ENCODE data around the gene ZNF580.

ZNF580 gene

DNA sequence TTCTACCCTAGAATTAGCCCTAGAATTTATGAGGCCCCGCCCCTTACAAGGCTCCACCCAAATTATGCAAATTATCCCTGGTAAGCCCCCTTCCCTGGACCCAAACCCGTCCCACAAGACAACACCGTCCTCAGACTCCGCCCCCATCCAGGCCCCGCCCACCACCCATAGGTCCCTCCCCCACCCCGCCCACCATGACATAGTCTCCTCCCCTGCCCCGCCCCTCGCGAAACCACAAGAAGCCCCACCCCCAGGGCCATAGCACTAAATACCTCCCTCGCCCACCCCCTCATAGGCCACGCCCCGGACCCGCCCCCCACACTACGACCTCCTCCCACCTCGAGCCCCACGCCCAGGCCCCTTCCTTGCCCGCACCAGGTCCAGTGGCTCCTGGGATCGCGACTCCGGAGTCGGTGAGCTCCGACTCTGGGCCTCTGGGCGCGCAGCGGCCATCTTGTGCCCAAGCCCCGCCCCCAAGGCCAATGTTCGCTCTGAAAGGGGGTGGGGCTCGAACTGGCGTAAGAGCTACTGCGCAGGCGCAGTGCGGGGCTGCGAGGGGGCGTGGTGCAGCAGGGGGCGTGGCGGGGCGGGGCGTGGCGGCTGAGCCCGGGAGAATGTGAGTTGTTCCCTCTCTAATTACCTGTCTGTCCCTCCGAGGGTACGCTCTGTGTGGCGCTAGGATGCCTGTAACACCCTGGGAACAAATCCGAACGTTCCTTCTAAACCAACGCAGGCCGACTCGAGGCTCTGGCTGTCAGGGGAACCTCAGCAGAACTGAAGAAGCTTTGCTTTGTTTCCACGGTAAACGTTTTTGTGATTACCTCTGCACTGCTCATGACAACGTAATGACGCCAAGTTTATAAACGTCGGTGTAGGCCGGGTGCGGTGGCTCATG is 16.4 kb upstream of the ZNF580 start, which contains the start of gene ZNF784:
ZNF784 (minus strand) TSS at position 458 of the 895 bp plus-strand sequence; CDS start at position 453, 5 bp downstream.
- DNase-seq, result peak; percentile 97

- DNase-seq, result no peak
Observed at GRCh38 chr19:55625004-55625326, 15.8 kb upstream of the ZNF580 start.

DNA sequence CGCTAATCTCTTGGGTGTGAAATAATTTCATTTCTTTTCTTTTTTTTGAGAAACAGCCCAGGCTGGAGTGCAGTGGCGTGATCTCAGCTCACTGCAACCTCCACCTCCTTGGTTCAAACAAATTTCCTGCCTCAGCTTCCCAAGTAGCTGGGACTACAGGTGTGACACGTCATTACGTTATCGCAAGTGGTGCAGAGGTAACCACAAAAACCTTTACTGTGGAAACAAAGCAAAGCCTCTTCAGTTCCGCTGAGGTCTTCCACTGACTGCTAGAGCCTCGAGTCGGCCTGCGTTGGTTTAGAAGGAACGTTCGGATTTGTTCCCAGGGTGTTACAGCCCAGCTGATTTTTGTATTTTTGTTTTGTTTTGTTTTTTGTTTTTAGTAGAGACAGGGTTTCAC is 14.5 kb upstream of the ZNF580 start:
- no peak for DNase-seq

DNA sequence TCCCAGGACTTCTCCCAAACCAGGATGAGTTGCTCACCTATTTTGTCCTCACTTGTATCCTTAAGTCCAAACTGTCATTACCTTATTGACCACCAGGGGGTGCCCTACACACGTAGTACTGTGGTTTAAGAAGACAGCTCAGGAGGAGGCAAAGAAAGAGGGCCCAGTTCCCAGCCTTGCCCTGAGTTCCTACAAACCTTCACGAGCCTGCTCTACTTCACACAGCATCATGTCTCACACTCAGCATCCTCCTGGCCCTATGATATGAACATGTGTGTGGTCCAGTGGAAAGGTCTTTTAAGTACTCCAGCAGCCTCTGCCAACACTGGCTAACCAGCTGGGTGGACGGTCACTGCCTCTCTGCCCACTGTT is 8.4 kb upstream of the ZNF580 start:
- peak; percentile 87 for DNase-seq

GRCh38 chr19:55633861-55634260 is 6.9 kb upstream of the ZNF580 start:
- no peak for DNase-seq

DNA sequence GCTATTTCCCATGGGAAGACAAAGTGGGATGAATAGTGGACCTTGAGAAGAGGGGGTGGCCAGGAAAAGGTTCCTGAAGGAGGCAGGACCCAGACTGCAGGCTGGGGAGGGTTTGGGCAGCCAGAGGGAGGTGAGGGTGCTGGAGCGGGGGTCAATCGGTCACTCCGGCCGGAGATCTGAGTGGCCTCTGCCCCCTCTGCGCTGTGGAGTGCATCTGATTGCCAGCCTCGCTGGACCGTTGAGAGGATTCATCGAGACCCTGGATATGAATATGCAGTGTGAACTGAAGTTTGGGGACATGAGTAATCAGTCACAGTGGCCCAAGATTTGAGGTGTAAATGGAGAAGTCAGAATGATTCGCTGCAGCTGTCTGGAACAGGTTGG is 5.5 kb upstream of the ZNF580 start:
- DNase-seq, result no peak

- DNase-seq, result no peak
Observed at GRCh38 chr19:55635856-55636440, 4.9 kb upstream of the ZNF580 start.

GRCh38 chr19:55636723-55637122 is 4.1 kb upstream of the ZNF580 start:
- no peak for DNase-seq

- DNase-seq, result no peak
Observed at GRCh38 chr19:55637534-55637933, 3.3 kb upstream of the ZNF580 start.

- DNase-seq, result no peak
Observed at GRCh38 chr19:55638864-55639359, 1.9 kb upstream of the ZNF580 start.

DNA sequence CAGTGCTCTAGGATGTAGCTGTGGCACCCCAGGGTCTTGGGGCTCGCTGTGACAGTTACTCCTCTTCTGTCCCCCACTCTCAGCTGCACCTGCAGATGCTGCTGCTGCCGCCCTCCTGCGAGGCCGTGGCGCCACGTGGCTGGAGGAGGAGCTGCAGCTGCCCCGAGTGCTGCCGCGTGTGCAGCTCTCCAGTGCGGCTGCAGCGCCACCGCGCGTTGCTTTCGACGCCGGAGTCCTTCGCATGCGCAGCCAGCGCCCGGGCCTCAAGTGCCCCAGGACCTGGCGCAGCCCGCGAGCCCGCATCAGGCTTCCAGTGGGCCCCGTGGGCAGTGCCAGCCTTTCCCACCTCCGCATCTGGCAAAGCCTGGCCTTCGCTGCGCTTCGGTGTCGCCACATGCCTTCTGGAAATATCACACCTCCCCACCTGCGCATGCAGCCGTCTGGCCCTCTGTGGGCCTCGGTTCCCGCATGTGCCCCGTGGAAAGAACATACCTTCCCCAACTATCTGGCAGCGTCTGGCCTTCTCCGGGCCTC is 692 bp upstream of the ZNF580 start:
- peak; percentile 73 for DNase-seq

DNA sequence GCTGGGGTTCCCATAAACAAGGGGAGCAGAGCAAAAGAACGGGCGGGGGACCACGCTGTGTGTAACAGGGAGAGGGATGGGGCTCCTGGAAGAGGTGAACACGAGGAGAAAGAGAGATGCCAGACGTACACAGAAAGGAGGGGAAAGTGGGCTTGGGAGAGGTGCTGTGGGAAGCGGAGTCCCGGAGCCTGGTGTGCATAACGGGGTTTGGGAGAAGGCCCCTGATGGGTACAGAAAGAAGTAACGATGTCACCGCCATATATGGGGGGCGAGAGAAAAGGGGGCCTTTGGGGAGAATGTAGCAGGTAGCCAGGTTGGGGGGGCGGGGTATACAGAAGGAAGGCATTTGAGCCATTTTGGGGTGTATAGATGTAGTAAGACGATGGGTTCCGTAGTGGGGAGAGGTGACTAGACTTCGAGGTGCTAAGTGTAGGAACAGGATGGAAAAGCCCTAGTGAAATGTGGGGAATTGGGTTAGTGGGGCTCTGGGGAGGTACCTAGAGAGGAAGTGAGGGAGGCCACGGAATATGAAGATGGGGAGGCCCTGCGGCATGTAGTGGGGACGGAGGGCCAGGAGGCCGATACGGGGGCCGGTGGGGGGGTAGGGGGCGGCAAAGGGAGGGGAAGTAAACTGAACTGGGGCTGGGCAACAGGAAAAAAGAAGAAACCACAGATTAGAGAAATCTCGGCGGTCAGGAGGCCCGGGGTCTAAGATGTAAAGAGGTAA is 787 bp downstream of the ZNF580 start:
- DNase-seq, result no peak

DNA sequence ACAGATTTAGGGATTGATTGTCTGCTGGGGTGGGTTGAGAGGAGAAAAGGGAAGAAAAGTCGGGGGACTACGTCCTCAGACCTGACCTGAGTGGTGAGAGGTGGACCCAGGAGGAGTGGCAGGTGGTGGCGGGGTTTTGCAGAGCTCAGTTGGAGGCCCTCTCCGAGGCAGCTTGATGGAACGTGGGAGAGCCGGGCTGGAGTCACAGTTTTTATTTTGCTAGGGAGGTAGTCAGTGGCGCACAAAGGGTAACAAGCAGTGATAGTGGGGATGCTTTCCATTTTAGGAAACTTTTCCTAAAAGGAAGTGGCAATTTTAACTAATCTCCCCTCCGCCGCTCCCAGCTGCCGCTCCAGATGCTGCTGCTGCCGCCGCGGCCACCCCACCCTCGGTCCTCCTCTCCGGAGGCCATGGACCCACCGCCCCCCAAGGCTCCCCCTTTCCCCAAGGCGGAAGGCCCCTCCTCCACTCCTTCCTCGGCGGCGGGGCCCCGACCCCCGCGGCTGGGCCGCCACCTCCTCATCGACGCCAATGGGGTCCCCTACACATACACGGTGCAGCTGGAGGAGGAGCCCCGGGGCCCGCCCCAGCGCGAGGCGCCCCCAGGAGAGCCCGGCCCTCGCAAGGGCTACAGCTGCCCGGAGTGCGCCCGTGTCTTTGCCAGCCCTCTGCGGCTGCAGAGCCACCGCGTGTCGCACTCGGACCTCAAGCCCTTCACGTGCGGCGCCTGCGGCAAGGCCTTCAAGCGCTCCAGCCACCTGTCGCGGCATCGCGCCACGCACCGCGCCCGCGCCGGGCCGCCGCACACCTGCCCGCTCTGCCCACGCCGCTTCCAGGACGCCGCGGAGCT is 1.6 kb downstream of the ZNF580 start:
- DNase-seq, result no peak

GRCh38 chr19:55643003-55643886 is 2.4 kb downstream of the ZNF580 start, which contains the start of gene ZNF581:
TSS of gene ZNF581 (plus strand) at chr19:55643649. CDS start at chr19:55644572, 923 bp downstream.
- peak; percentile 88 for DNase-seq

DNA sequence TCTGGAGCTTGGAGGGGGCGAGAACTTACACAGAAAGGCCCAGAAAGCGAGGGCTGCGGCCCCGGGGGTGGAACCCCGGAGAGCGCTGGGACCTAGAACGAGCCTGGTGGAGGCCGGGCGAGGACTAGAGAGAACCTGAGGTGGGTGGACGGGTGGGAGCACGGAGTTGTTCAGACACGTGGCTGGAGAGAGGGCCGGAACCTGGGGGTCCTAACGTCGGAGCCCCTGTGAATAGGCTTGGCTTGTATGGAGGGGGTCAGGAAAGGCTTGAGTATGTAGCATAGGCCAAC is 3.0 kb downstream of the ZNF580 start:
- DNase-seq, result no peak

DNA sequence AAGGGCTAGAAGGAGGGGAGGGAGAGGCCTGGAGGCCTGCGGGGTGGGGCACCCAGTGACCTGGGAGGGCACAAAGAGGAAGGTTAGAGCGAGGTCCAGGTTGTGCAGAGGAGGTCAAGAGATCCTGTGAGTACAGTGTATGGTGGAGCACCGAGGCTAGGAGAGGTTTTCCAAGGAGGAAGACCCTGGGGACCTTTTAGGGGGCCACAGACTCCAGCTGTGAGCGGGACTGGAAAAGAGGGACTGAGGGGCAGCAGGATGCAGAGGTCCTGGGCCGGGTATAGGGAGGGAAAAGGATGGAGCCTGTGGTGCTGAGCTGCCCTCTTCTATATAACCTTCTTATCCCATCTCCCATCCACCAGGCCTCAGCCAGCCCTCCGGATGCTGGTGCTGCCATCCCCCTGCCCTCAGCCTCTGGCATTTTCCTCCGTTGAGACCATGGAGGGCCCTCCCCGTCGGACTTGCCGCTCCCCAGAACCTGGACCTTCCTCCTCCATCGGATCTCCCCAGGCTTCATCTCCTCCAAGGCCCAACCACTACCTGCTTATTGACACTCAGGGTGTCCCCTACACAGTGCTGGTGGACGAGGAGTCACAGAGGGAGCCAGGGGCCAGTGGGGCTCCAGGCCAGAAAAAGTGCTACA is 3.5 kb downstream of the ZNF580 start:
- no peak for DNase-seq

GRCh38 chr19:55644842-55645511 is 4.2 kb downstream of the ZNF580 start:
- no peak for DNase-seq

DNA sequence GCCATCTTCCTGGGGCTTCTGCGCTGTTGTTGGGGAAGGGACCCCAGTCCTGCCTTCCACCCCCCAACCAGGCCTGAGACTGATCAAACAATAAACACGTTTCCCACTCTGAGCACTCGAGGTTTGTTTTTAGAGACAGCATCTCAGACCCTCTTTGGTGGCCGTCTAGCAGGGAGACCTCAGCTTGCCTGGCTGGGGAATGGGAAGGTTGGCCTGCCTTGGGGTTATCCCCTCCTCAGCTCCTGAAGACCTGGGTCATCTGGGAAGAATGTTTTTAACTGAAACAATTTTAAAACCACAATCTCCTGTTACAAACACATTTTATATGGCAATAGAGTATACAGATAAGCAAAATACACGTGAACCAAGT is 4.7 kb downstream of the ZNF580 start:
- DNase-seq, result no peak

DNA sequence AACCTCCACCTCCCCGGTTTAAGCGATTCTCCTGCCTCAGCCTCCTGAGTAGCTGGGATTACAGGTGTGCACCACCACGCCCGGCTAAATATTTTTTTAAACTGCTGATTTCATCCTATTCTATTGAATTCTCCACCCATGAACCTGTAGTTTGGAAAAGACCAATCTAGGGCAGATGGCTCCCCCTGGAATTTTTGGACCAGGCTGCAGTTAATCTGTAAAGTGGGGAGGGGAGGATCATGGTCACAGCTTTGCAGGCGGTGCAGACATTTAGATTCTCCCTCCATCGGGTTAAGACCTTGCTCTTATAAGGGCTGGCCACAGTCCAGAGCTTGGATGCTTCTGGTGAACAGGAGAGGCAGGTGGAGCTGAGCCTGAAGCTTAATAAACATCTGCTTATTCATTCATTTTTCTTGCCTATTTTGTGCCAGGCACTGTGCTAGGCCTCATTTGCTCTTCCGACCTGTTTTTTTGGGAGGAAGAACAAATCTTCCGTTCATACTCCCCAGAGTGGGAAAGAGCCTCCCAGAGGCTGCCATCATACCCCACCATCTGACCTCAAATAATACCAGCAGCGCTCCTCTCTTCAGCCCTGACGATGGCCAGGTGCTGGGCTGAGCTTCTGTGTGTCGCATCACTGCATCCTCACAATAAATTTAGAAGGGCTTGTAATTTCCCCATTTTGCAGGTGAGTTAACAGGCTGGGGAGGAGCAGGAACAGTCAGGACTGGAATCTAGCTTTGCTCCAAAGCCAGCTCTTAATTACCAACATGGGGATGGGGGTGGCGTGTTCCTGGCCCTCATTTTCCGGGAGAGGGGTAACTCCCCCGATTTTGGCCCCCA is 6.3 kb downstream of the ZNF580 start:
- DNase-seq, result no peak

All from right forelimb (tissue), 1 donor.